PC-3 (cell line): Measurements from ENCODE around the gene HK1. TPM values are rescaled to one million over a fixed set of nuclear protein-coding genes. Genes with fewer than 3 reads are reported as not detected.

Experiments used
- ATAC-seq: fragments of 200-7000 bp; cut with Tn5 transposase; 2 replicates; pipeline ENCODE4 v1.9.1; 2020; ENCODE audit warnings: mild to moderate bottlenecking, moderate library complexity
- BruUV-seq: library from RNA; stranded (reverse); fragments of 400-500 nt; replicated peaks from 2 replicates; lab custom pipeline; 2021; lab: Mats Ljungman, UMichigan
- CTCF ChIA-PET: fragments of 300-600 bp; sonication (Branson Sonifier 250); formaldehyde crosslinking; loops from one replicate; lab custom pipeline; 2022; ENCODE audit warnings: antibody characterized with exemption; lab: Charles Lee
- POLR2A ChIA-PET: fragments of 300-600 bp; sonication (Branson Sonifier 250); formaldehyde crosslinking; loops from one replicate; lab custom pipeline; 2022; ENCODE audit warnings: antibody characterized with exemption; ENCODE audit not compliant: unreplicated experiment; lab: Charles Lee
- DNase-seq: peaks from one replicate; pipeline ENCODE4 v3.0.0-alpha.2; 2015
- H2AFZ ChIP-seq: fragments of 300-600 bp; sonication (generic); 2 replicates; pipeline ENCODE4 v1.6.0; 2016; ENCODE audit warnings: antibody characterized with exemption, low read length
- H3F3A ChIP-seq: fragments of 300-600 bp; sonication (generic); one replicate; pipeline ENCODE4 v1.6.0; 2017; ENCODE audit warnings: antibody characterized with exemption, low read length, control low read depth, mild to moderate bottlenecking; ENCODE audit not compliant: unreplicated experiment
- H3K27ac ChIP-seq: fragments of 300-600 bp; sonication (generic); 2 replicates; pipeline ENCODE4 v1.5.1; 2016; ENCODE audit warnings: mild to moderate bottlenecking, low read length
- H3K27me3 ChIP-seq: fragments of 300-600 bp; sonication (generic); 2 replicates; pipeline ENCODE4 v1.6.1; 2016; ENCODE audit warnings: low read length, mixed read lengths
- H3K36me3 ChIP-seq: fragments of 300-600 bp; sonication (generic); 2 replicates; pipeline ENCODE4 v1.6.1; 2016; ENCODE audit warnings: low read depth, mixed run types, low read length, mixed read lengths
- H3K4me1 ChIP-seq: fragments of 300-600 bp; sonication (generic); 2 replicates; pipeline ENCODE4 v1.5.1; 2016; ENCODE audit warnings: low read length; ENCODE audit not compliant: insufficient read depth
- H3K4me2 ChIP-seq: fragments of 300-600 bp; sonication (generic); 2 replicates; pipeline ENCODE4 v1.6.0; 2016; ENCODE audit warnings: low read length
- H3K4me3 ChIP-seq: fragments of 300-600 bp; sonication (generic); 2 replicates; pipeline ENCODE4 v1.5.1; 2016; ENCODE audit warnings: mild to moderate bottlenecking, low read length, mixed read lengths
- H3K79me2 ChIP-seq: fragments of 300-600 bp; sonication (generic); 2 replicates; pipeline ENCODE4 v1.6.1; 2017; ENCODE audit warnings: low read length, mixed read lengths
- H3K9ac ChIP-seq: fragments of 300-600 bp; sonication (generic); 2 replicates; pipeline ENCODE4 v1.6.0; 2016; ENCODE audit warnings: mild to moderate bottlenecking, low read length
- H3K9me2 ChIP-seq: fragments of 300-600 bp; sonication (generic); replicated peaks from 2 replicates; pipeline ENCODE4 v1.6.1; 2016; ENCODE audit warnings: mixed run types, low read length, mixed read lengths
- H3K9me3 ChIP-seq: fragments of 300-600 bp; sonication (generic); 2 replicates; pipeline ENCODE4 v1.6.1; 2016; ENCODE audit warnings: low read length, mixed read lengths
- H4K20me1 ChIP-seq: fragments of 300-600 bp; sonication (generic); 2 replicates; pipeline ENCODE4 v1.6.1; 2016; ENCODE audit warnings: low read length, mixed read lengths
- CTCF ChIP-seq: fragments of 300-600 bp; sonication (generic); conservative IDR thresholded peaks from 2 replicates; pipeline ENCODE4 v1.5.1; 2017; ENCODE audit warnings: antibody characterized with exemption, low read depth, mild to moderate bottlenecking, low read length
- EZH2 ChIP-seq: fragments of 300-600 bp; sonication (generic); IDR thresholded peaks from one replicate; pipeline ENCODE4 v1.6.1; 2017; ENCODE audit warnings: antibody characterized with exemption, mild to moderate bottlenecking, low read length; ENCODE audit not compliant: unreplicated experiment
- EZH2phosphoT487 ChIP-seq: fragments of 300-600 bp; sonication (generic); IDR thresholded peaks from 2 replicates; pipeline ENCODE4 v1.6.1; 2018; ENCODE audit warnings: mild to moderate bottlenecking, antibody characterized with exemption, low read length, borderline replicate concordance
- intact Hi-C: fragments of 100-400 bp; cut with micrococcal nuclease; formaldehyde crosslinking; loops from 2 replicates; pipeline ENCODE4 v1.9.0; 2023
- total RNA-seq: library from RNA; depleted of rRNA; stranded (reverse); fragments of >200 nt; gene quantifications from 2 replicates; pipeline ENCODE4 v1.2.3, GENCODE V29; 2014

Gene HK1
- total RNA-seq, 1 experiment from 2014 or later, result 189 TPM

- Histone ChIP-seq H3K9ac (no peak overlapping the region), H2AFZ (no peak overlapping the region), H3K9me3 (no peaks in the 10 kb centered on the region), H3K36me3 (peaks cover 25% of the 10 kb centered on the region), H3K4me1 (peaks cover 21% of the 10 kb centered on the region), H3K4me3 (no peak overlapping the region), H4K20me1 (no peaks in the 10 kb centered on the region), H3K27ac (no peak overlapping the region), H3F3A (peaks cover 16% of the 10 kb centered on the region), H3K9me2 (no peaks in the 10 kb centered on the region), H3K27me3 (no peaks in the 10 kb centered on the region), H3K4me2 (no peak overlapping the region), H3K79me2 (peaks cover 48% of the 10 kb centered on the region)
- BruUV-seq, result no TSS peak
- ChIA-PET POLR2A (interaction anchor here (0.6 kb wide), 1 partner anchor 59 kb away, joined by 9 read pairs; no protein-coding TSS in a partner anchor), CTCF (no interaction called here)
- ATAC-seq, result no peak
- intact Hi-C loops, result no loop called here
- DNase-seq, result no peak
- TF ChIP-seq CTCF (no peak), EZH2phosphoT487 (no peak), EZH2 (no peak)
Measured at GRCh38 chr10:69344591-69345252, 66.4 kb downstream of the HK1 start.

GRCh38 chr10:69345402-69345801, 67.1 kb downstream of the HK1 start:
- H4K20me1 ChIP-seq, result no peaks in the 10 kb centered on the region

More at GRCh38 chr10:69345402-69345801, 67.1 kb downstream of the HK1 start:
- Histone ChIP-seq H3K27ac (no peak overlapping the region), H3K36me3 (peaks cover 30% of the 10 kb centered on the region), H3K4me2 (no peak overlapping the region), H3K4me3 (no peak overlapping the region), H3K9me2 (no peaks in the 10 kb centered on the region), H3K79me2 (peaks cover 48% of the 10 kb centered on the region), H3K27me3 (no peaks in the 10 kb centered on the region), H3F3A (peaks cover 17% of the 10 kb centered on the region), H3K4me1 (peaks cover 26% of the 10 kb centered on the region), H2AFZ (no peak overlapping the region), H3K9me3 (no peaks in the 10 kb centered on the region), H3K9ac (no peak overlapping the region)
- DNase-seq (no peak), ATAC-seq (no peak)
- intact Hi-C loops, result no loop called here
- no TSS peak for BruUV-seq
- TF ChIP-seq EZH2phosphoT487 (no peak), EZH2 (no peak), CTCF (no peak)
- POLR2A ChIA-PET, result interaction anchor here (0.6 kb wide), 1 partner anchor 59 kb away, joined by 9 read pairs; no protein-coding TSS in a partner anchor
- CTCF ChIA-PET, result no interaction called here
